Activated CD8-positive, alpha-beta memory T cell treated with anti-CD3 and anti-CD28 coated beads, Interleukin-2, amount 50 U/mL, for 24 hours (primary cell): ENCODE results near the gene GSTO2.

Experiments used
- DNase-seq: peaks from one replicate; pipeline ENCODE4 v3.0.0-alpha.2; 2020; ENCODE audit errors: extremely low read depth

The GSTO2 gene

GRCh38 chr10:104340641-104341040, 71.7 kb downstream of the GSTO2 start:
- DNase-seq = no peak

GRCh38 chr10:104342941-104343411, 74.0 kb downstream of the GSTO2 start:
- no peak for DNase-seq

GRCh38 chr10:104344219-104344618, 75.2 kb downstream of the GSTO2 start:
- DNase-seq = no peak

GRCh38 chr10:104345515-104345914, 76.5 kb downstream of the GSTO2 start:
- DNase-seq = no peak

GRCh38 chr10:104345941-104346340, 77.0 kb downstream of the GSTO2 start:
- no peak for DNase-seq

- DNase-seq = no peak
These were observed 78.5 kb downstream of the GSTO2 start for GRCh38 chr10:104347295-104348045.

GRCh38 chr10:104348601-104349000, 79.6 kb downstream of the GSTO2 start:
- no peak for DNase-seq

GRCh38 chr10:104349623-104350126, 80.7 kb downstream of the GSTO2 start:
- DNase-seq = no peak

GRCh38 chr10:104350127-104350635, 81.2 kb downstream of the GSTO2 start:
- DNase-seq = no peak

- no peak for DNase-seq
These were observed 82.2 kb downstream of the GSTO2 start for GRCh38 chr10:104351061-104351702.

- DNase-seq = no peak
These were observed 82.9 kb downstream of the GSTO2 start for GRCh38 chr10:104351919-104352318.

GRCh38 chr10:104353325-104354048, 84.5 kb downstream of the GSTO2 start, which contains the start of gene CFAP58:
Gene CFAP58, plus strand, starts transcription at chr10:104353833. Its CDS starts 65 bp downstream, at chr10:104353898.
- peak; percentile 66 for DNase-seq
